HEK293T (cell line): ENCODE measurements around the gene ADAMTS13.

Source experiments
- ARNT ChIP-seq: fragments of 450-650 bp; IDR thresholded peaks from 2 replicates; pipeline ENCODE4 v1.6.1; 2017; ENCODE audit warnings: mild to moderate bottlenecking
- BHLHE40 ChIP-seq: fragments of 450-650 bp; IDR thresholded peaks from 2 replicates; pipeline ENCODE4 v1.6.1; 2016; ENCODE audit warnings: mild to moderate bottlenecking, moderate library complexity, borderline replicate concordance
- FOXA1 ChIP-seq: fragments of 450-650 bp; IDR thresholded peaks from 2 replicates; pipeline ENCODE4 v1.6.1; 2016; ENCODE audit warnings: mild to moderate bottlenecking
- FOXM1 ChIP-seq: fragments of 450-650 bp; IDR thresholded peaks from 2 replicates; pipeline ENCODE4 v1.6.1; 2017; ENCODE audit warnings: mild to moderate bottlenecking, borderline replicate concordance
- HDGF ChIP-seq: fragments of 450-650 bp; IDR thresholded peaks from 2 replicates; pipeline ENCODE4 v1.6.1; 2017; ENCODE audit warnings: antibody characterized with exemption, borderline replicate concordance
- L3MBTL2 ChIP-seq: fragments of 450-650 bp; conservative IDR thresholded peaks from 2 replicates; pipeline ENCODE4 v1.6.1; 2016; ENCODE audit warnings: mild to moderate bottlenecking
- LEF1 ChIP-seq: fragments of 450-650 bp; IDR thresholded peaks from 2 replicates; pipeline ENCODE4 v1.6.1; 2017; ENCODE audit warnings: mild to moderate bottlenecking, borderline replicate concordance
- NFRKB ChIP-seq: fragments of 450-650 bp; IDR thresholded peaks from 2 replicates; pipeline ENCODE4 v1.6.1; 2016; ENCODE audit warnings: mild to moderate bottlenecking, moderate library complexity
- SP1 ChIP-seq: fragments of 450-650 bp; IDR thresholded peaks from 2 replicates; pipeline ENCODE4 v1.6.1; 2017
- TARDBP ChIP-seq: fragments of 450-650 bp; IDR thresholded peaks from 2 replicates; pipeline ENCODE4 v1.6.1; 2016
- TF ChIP-seq, protein P1 (sequence below): fragments of 450-650 bp; IDR thresholded peaks from 2 replicates; pipeline ENCODE4 v1.6.1; 2016

DNA sequence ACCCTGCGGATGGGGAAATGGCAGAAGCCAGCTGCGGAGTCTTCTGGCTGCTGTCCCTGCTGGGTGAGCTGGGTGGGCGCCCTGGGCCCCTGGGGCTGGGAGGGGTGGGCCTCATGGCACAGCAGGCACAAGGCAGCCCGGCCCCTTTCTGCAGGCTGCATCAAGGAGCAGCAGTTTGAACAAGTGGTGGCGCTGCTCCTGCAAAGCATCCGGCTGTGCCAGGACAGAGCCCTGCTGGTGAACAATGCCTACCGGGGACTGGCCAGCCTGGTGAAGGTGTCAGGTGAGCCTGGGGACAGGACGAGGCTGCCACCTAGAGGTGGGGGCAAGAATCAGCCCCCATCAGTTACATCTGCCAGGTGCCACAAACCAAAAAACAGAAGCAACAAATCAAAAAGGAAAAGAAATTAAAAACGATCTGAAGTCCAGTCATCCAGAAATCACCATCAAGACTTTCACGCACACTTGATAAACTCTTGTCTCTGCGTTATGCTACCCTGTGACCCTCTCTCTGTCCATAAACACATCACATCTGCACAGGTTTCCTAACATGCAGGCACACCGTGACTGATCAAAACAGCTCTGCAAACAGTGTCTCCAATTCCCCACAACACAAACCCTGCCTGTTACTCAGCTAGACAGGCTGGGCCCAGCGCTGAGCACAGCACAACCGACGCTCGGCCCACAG is 18.3 kb upstream of the ADAMTS13 start:
- TF ChIP-seq, protein P1, sequence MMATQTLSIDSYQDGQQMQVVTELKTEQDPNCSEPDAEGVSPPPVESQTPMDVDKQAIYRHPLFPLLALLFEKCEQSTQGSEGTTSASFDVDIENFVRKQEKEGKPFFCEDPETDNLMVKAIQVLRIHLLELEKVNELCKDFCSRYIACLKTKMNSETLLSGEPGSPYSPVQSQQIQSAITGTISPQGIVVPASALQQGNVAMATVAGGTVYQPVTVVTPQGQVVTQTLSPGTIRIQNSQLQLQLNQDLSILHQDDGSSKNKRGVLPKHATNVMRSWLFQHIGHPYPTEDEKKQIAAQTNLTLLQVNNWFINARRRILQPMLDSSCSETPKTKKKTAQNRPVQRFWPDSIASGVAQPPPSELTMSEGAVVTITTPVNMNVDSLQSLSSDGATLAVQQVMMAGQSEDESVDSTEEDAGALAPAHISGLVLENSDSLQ: no peak
- TF ChIP-seq BHLHE40: no peak
- TF ChIP-seq L3MBTL2: no peak
- no peak for TF ChIP-seq NFRKB
- no peak for TF ChIP-seq SP1
- no peak for TF ChIP-seq ARNT
- TF ChIP-seq FOXA1: no peak
- TF ChIP-seq TARDBP: no peak
- TF ChIP-seq FOXM1: no peak
- TF ChIP-seq HDGF: no peak
- no peak for TF ChIP-seq LEF1
